Measurements from ENCODE around the gene JAM2.
A peak's percentile ranks its signal among the peaks of the same experiment; 100 is the strongest.
"Not testable (repeated sequence)": the region's sequence is repeated elsewhere in the genome, so short reads cannot be mapped to it uniquely, and the experiment has no call there.

The JAM2 gene, protein sequence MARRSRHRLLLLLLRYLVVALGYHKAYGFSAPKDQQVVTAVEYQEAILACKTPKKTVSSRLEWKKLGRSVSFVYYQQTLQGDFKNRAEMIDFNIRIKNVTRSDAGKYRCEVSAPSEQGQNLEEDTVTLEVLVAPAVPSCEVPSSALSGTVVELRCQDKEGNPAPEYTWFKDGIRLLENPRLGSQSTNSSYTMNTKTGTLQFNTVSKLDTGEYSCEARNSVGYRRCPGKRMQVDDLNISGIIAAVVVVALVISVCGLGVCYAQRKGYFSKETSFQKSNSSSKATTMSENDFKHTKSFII

GRCh38 chr21:25638660-25639550 lies at the start of gene JAM2:
Gene JAM2, plus strand, starts transcription at chr21:25639258. Its CDS starts 564 bp downstream, at chr21:25639822.
- DNase-seq (ENCODE audit: low read depth in 2 of 2), result no peak

- DNase-seq (ENCODE audit: low read depth in 2 of 2), result no peak
Observed at GRCh38 chr21:25589887-25590286, 49.2 kb upstream of the JAM2 start.

GRCh38 chr21:25607151-25608043 lies 31.7 kb upstream of the JAM2 start, which contains the start of gene MRPL39:
Gene MRPL39, minus strand, starts transcription at chr21:25607481. Its CDS starts 6 bp downstream, at chr21:25607475.
- DNase-seq (ENCODE audit: low read depth in 2 of 2), result peak; percentile 61 to 80

DNA sequence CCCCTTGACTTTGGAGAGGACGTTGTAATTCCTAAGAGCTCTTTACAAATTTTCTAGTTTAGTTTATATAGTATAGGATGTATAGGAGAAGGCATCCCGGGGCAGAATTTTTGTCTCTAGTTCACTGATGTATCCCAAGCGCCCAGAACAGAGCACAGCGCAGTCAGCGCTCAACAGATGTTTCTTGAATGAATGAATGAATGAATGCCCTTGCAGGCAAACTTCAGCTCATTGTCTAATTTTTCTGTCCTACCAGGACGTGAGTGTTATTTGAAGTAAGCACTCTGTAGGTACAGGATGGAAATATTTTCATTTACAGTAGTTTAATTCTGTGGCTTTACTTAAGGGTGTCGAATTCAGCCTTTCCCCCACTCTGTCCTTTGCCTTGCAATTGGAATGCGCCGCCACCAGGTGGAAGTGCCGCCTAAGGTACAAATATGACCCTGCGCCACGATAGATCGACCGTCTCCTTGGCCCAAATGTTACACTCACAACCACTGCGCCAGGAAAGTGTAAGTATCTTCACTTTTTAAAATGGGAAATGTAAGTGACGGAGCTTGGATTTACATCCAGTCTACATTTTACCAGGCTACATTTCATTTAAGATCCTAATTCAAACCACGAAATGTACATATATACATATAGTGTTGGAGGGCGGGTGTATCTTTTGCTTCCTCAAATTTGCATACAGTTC lies 30.9 kb upstream of the JAM2 start:
- DNase-seq (ENCODE audit: low read depth in 2 of 2), result peak; percentile 44 to 57

- DNase-seq (ENCODE audit: low read depth in 2 of 2), result no peak
Observed at GRCh38 chr21:25614441-25614840, 24.6 kb upstream of the JAM2 start.

DNA sequence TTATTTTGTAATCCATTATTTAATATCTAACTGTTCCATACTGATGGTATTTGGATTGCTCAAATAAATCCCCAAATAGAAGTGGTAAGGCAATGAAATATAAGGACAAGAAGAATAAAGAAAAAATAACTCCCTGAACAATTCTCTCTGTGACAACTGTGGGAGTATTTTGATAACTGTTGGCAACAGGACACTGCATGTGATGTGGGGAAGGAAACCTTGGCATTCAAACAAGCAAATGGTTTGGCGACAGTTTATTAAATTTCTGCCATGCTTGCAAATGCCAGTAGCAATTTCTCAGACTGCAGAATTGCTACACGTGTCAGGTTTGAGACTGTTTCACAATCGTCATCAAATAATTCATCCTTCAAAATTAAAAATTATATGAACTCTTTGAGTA lies 23.2 kb upstream of the JAM2 start:
- DNase-seq (ENCODE audit: low read depth in 2 of 2), result no peak

DNA sequence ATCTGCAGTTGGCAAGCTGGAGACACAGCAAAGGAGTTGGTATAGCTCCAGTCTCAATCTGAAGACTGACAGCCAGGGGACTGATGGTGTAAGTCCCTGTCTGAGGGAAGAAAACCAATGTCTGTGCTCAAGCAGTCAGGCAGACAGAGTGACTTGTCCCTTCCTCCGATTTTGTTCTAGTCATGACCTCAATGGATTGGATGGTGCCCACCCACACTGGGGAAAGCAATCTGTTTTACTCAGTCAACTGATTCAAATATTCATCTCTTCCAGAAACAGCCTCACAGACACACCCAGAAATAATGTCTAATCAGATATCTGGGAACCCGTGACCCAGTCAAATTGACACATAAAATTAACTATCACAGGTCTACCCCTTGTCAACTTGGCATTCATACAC lies 19.9 kb upstream of the JAM2 start:
- no peak for DNase-seq (ENCODE audit: low read depth in 2 of 2)

DNA sequence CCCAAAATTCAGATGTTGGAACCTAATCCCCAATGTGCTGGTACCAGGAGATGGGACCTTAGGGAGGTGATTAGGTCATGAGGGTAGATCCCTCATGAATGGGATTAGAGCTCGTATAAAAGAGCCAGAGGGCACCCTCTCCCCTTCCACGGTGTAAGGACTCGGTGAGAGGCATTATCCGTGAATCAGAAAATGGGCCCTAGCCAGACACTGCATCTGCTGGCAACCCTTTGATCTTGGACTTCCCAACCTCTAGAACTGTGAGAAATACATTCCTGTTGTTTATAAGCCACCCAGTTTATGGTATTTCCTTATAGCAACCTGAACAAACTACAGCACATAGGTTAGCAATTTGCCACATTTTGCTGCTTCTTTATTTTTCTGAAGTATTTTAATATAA lies 14.5 kb upstream of the JAM2 start:
- DNase-seq (ENCODE audit: low read depth in 2 of 2), result no peak

- DNase-seq (ENCODE audit: low read depth in 2 of 2), result no peak
Observed at GRCh38 chr21:25625036-25625435, 14.0 kb upstream of the JAM2 start.

- not testable (repeated sequence) for DNase-seq (ENCODE audit: low read depth in 2 of 2)
Observed at GRCh38 chr21:25625776-25626555, 13.1 kb upstream of the JAM2 start.

GRCh38 chr21:25626757-25627156 lies 12.3 kb upstream of the JAM2 start:
- DNase-seq (ENCODE audit: low read depth in 2 of 2), result no peak

- DNase-seq (ENCODE audit: low read depth in 2 of 2), result no peak
Observed at GRCh38 chr21:25632296-25632695, 6.8 kb upstream of the JAM2 start.

DNA sequence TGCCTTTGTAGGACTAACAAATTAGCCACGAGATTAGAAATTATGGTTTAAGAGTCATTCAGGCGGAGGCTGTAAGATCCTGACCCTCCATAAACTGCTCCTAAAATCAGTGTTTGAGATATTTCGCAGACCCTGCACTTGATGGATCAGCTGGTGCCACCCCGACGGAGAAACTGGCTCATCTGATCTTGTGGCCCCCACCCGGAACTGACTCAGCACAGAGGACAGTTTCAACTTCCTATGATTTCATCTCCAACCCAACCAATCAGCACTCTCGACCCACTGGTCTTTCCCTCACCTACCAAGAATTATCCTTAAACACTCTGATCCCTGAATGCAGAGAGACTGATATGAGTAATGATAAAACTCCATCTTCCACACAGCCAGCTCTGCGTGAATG lies 3.7 kb upstream of the JAM2 start:
- DNase-seq (ENCODE audit: low read depth in 2 of 2), result no peak

DNA sequence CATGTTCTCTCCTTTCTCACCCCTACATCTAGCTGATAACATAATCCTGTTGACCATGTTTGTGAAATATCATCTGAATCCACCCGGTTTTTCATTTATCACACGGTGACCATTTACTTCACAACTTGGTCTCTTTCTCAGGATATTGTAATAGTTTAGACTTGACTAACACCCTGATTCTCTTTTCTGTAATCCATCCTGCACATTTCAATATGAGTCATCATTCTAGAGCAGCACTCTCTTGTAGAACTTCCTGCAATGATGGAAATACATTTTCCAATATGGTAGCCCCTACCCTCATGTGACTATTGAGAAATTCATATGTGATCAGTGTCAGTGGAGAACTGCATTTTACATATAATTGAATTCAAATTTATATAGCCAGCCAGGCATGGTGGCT lies 2.3 kb upstream of the JAM2 start:
- no peak for DNase-seq (ENCODE audit: low read depth in 2 of 2)

DNA sequence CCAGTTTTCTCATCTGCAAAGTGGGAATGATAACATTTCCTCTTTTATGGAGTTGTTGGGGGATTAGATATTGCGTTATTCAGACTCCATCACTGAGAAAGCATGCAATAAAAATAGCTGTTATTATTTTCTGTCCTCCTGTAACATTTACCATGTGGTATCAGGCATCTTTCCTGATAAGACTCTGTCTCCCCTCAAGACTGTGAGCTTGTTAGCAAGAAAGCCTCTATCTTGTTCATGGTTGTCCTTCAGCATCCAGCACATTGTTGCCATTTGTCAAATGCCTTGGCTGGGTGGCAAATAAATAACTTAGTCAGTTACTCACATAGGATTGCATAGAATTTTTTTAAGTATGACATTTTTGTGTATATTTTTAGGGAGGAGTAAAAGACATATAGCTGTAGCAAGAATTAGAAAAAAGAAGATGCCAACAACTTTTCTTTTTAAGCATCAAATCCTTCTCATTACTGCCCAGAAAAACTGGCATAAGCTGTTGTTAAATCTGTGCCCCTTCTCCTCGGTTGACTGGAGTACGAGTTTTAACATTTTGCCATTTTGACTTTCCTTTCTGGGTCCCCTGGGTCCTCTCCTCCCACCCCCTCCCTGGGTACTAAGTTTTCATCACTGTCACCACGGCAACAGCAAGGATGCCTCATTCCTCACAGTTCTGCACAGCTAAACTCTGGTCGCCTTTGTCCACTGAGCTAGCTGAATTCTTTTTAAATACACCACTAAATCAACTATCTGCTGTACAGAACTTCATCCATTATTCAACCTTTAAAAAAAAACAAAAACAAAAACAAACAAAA lies 1.0 kb upstream of the JAM2 start:
- no peak for DNase-seq (ENCODE audit: low read depth in 2 of 2)

DNA sequence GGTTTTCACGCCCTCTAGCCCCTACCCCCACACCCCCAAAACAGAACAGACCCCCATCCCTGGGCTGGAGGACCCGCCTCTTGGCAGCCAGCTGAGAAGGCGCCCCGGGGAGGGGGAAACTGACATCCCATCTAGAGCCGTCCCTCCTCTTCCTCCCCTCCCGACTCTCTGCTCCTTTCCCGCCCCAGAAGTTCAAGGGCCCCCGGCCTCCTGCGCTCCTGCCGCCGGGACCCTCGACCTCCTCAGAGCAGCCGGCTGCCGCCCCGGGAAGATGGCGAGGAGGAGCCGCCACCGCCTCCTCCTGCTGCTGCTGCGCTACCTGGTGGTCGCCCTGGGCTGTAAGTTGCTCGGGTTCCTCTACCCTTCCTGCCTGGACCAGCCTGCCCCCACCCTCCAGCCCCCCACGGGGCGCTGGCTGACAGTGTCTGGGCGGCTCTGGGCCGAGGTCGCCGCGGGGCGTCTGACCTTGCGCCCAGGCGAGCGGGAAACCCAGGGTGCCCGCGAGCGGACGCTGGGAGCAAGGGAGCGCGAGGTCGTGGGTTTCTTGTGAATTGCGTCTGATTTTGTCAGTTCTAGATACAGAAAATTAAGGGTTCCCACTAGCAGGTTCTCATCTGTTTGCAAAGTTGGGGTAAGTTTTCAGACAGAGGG lies 618 bp downstream of the JAM2 start:
- no peak for DNase-seq (ENCODE audit: low read depth in 2 of 2)

GRCh38 chr21:25640202-25640942 lies 1.3 kb downstream of the JAM2 start:
- no peak for DNase-seq (ENCODE audit: low read depth in 2 of 2)

GRCh38 chr21:25640943-25641292 lies 1.9 kb downstream of the JAM2 start:
- no peak for DNase-seq (ENCODE audit: low read depth in 2 of 2)

DNA sequence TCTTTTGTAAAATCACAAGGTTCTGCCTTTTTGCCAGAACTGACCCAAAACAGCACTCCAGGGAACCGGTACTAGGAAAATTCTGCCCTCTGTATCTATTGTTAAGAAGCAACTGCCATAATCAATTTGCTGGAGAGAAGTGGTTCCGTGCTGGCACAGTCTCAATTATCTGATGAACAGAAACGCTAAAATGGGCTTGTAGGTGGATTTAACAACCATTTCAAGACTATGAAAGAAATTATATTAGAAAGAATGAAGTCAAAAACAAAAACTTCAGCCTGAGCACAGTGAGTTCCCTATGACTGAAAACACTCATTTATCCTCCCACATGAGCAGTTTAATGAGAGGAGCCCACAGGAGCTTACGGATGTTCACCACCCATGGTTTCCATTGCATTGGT lies 4.4 kb downstream of the JAM2 start:
- DNase-seq (ENCODE audit: low read depth in 2 of 2), result no peak

Data from stimulated activated CD8-positive, alpha-beta memory T cell treated with anti-CD3 and anti-CD28 coated beads, Interleukin-2, amount 100 ng/mL, for 1 hour (primary cell).